Measurements from ENCODE around the gene GRB14. TPM values are rescaled to one million over a fixed set of nuclear protein-coding genes. Genes with fewer than 3 reads are reported as not detected.

GRB14 gene
- polyA plus RNA-seq, 1 of the 3 experiments (the other 2 are of a cell fraction), result 3.9 TPM

- WGBS (ENCODE audit: low lambda C conversion rate), result 51% methylated on average over 6 of the region's 6 CpGs
- ChIA-PET CTCF (interaction anchor here (0.5 to 2.1 kb wide), 22 partner anchors 9 to 1369 kb away, joined by 3 to 11 read pairs (median 4); no protein-coding TSS in a partner anchor), POLR2A (no interaction called here)
- H3K9ac ChIP-seq, result no peak overlapping the region
- H3K27ac ChIP-seq (ENCODE audit: low read depth in 2 of 2, low read length in 1 of 2), result no peak overlapping the region
- H3K4me2 ChIP-seq, result no peak overlapping the region
- H3K79me2 ChIP-seq (ENCODE audit: insufficient read depth), result no peaks in the 10 kb centered on the region
- no peaks in the 10 kb centered on the region for H3K4me1 ChIP-seq (ENCODE audit: control insufficient read depth in 1 of 2, insufficient read depth in 2 of 2, low read depth in 1 of 2, low read length in 1 of 2)
- no peak overlapping the region for H2AFZ ChIP-seq (ENCODE audit: low read depth)
- no peaks in the 10 kb centered on the region for H4K20me1 ChIP-seq (ENCODE audit: insufficient read depth)
- no peaks in the 10 kb centered on the region for H3K9me2 ChIP-seq
- peaks cover 5% of the 10 kb centered on the region for H3F3A ChIP-seq (replicated peaks; ENCODE audit: insufficient read depth)
- peaks cover 5 to 25% of the 10 kb centered on the region in 2 experiments for H3K36me3 ChIP-seq (replicated peaks in 1 of 2; ENCODE audit: control insufficient read depth in 1 of 2, insufficient read depth in 2 of 2, low read length in 1 of 2)
- H3K4me3 ChIP-seq (ENCODE audit: low read depth in 2 of 2, low read length in 1 of 2), result no peak overlapping the region; a peak in 1 of 4 replicates
- peak; percentile 28 for DNase-seq
- H3K27me3 ChIP-seq (ENCODE audit: insufficient read depth), result no peaks in the 10 kb centered on the region
- no peak for TF ChIP-seq MEF2A (IDR thresholded peaks at IDR 0.05; ENCODE audit: borderline replicate concordance, low read depth)
- TF ChIP-seq RFX5 (IDR thresholded peaks at IDR 0.05; ENCODE audit: low read length), result no peak
- peak; percentile 81 for TF ChIP-seq RAD21 (IDR thresholded peaks at IDR 0.05; ENCODE audit: low read length)
- TF ChIP-seq FOXM1 (IDR thresholded peaks at IDR 0.05; ENCODE audit: low read depth), result no peak
- no peak for TF ChIP-seq RCOR1 (IDR thresholded peaks at IDR 0.05; ENCODE audit: low read length)
- TF ChIP-seq TEAD4 (IDR thresholded peaks at IDR 0.05; ENCODE audit: borderline replicate concordance, insufficient read depth), result no peak
- TF ChIP-seq, protein P1, sequence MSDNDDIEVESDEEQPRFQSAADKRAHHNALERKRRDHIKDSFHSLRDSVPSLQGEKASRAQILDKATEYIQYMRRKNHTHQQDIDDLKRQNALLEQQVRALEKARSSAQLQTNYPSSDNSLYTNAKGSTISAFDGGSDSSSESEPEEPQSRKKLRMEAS (IDR thresholded peaks at IDR 0.05; ENCODE audit: low read depth), result no peak
- TF ChIP-seq, protein P2, sequence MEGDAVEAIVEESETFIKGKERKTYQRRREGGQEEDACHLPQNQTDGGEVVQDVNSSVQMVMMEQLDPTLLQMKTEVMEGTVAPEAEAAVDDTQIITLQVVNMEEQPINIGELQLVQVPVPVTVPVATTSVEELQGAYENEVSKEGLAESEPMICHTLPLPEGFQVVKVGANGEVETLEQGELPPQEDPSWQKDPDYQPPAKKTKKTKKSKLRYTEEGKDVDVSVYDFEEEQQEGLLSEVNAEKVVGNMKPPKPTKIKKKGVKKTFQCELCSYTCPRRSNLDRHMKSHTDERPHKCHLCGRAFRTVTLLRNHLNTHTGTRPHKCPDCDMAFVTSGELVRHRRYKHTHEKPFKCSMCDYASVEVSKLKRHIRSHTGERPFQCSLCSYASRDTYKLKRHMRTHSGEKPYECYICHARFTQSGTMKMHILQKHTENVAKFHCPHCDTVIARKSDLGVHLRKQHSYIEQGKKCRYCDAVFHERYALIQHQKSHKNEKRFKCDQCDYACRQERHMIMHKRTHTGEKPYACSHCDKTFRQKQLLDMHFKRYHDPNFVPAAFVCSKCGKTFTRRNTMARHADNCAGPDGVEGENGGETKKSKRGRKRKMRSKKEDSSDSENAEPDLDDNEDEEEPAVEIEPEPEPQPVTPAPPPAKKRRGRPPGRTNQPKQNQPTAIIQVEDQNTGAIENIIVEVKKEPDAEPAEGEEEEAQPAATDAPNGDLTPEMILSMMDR (IDR thresholded peaks at IDR 0.05), result peak; percentile 67
- no peak for TF ChIP-seq GABPA (IDR thresholded peaks at IDR 0.05; ENCODE audit: low read depth)
- TF ChIP-seq, protein P3, sequence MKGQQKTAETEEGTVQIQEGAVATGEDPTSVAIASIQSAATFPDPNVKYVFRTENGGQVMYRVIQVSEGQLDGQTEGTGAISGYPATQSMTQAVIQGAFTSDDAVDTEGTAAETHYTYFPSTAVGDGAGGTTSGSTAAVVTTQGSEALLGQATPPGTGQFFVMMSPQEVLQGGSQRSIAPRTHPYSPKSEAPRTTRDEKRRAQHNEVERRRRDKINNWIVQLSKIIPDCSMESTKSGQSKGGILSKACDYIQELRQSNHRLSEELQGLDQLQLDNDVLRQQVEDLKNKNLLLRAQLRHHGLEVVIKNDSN (IDR thresholded peaks at IDR 0.05; ENCODE audit: borderline replicate concordance, low read depth), result no peak
- no peak for TF ChIP-seq YY1 (IDR thresholded peaks at IDR 0.05; ENCODE audit: low read depth)
- TF ChIP-seq EZH2phosphoT487 (IDR thresholded peaks at IDR 0.05; ENCODE audit: borderline replicate concordance, low read depth), result no peak
- TF ChIP-seq SMC3 (IDR thresholded peaks at IDR 0.05; ENCODE audit: low read depth, low read length), result peak; percentile 53
- no peak for TF ChIP-seq TCF12 (IDR thresholded peaks at IDR 0.05)
- TF ChIP-seq PBX3 (IDR thresholded peaks at IDR 0.05), result no peak
- H3K9me3 ChIP-seq, result no peaks in the 10 kb centered on the region
Measured at GRCh38 chr2:164495491-164496223, 125.6 kb downstream of the GRB14 start.

All from SK-N-SH (cell line).